GM23338 (cell line): ENCODE measurements around the gene GLRX2.

Experiments used
- CREB1 ChIP-seq: fragments of 250-450 bp; sonication (Bioruptor Pico); IDR thresholded peaks from 2 replicates; pipeline ENCODE4 v1.5.0; 2020; ENCODE audit warnings: low read depth, mild to moderate bottlenecking, moderate library complexity
- ETS1 ChIP-seq: IDR thresholded peaks from 2 replicates; pipeline ENCODE4 v1.6.1; 2016; ENCODE audit warnings: antibody characterized with exemption
- EZH2 ChIP-seq: fragments of 200-600 bp; sonication (generic); IDR thresholded peaks from one replicate; pipeline ENCODE4 v1.8.0; 2017; ENCODE audit warnings: antibody characterized with exemption, mild to moderate bottlenecking, low read depth; ENCODE audit not compliant: unreplicated experiment
- EZH2phosphoT487 ChIP-seq: fragments of 200-600 bp; sonication (generic); IDR thresholded peaks from one replicate; pipeline ENCODE4 v1.8.1; 2018; ENCODE audit warnings: antibody characterized with exemption; ENCODE audit not compliant: unreplicated experiment
- JUNB ChIP-seq: IDR thresholded peaks from one replicate; pipeline ENCODE4 v1.6.1; 2016; ENCODE audit warnings: antibody characterized with exemption; ENCODE audit not compliant: unreplicated experiment
- NANOG ChIP-seq: IDR thresholded peaks from 2 replicates; pipeline ENCODE4 v1.6.1; 2016; ENCODE audit warnings: antibody characterized with exemption, borderline replicate concordance
- POLR2AphosphoS5 ChIP-seq: IDR thresholded peaks from 2 replicates; pipeline ENCODE4 v1.6.1; 2016; ENCODE audit warnings: antibody characterized with exemption, low read depth
- STAT1 ChIP-seq: IDR thresholded peaks from one replicate; pipeline ENCODE4 v1.6.1; 2016; ENCODE audit warnings: antibody characterized with exemption; ENCODE audit not compliant: unreplicated experiment
- TF ChIP-seq, protein P1 (sequence below), 2 experiments: fragments of 200-600 bp in 1 of 2; sonication (generic) in 1 of 2; conservative IDR thresholded peaks; 2 replicates each; pipeline versions ENCODE4 v1.5.1 to v1.6.1; 2016 to 2017; ENCODE audit warnings: antibody characterized with exemption in 2 of 2, low read depth in 2 of 2, mild to moderate bottlenecking in 2 of 2, moderate library complexity in 1 of 2
- TF ChIP-seq, protein P2 (sequence below): IDR thresholded peaks from one replicate; pipeline ENCODE4 v1.6.1; 2018; ENCODE audit warnings: antibody characterized with exemption; ENCODE audit not compliant: unreplicated experiment

GRCh38 chr1:193120604-193121166, 15.5 kb upstream of the GLRX2 start:
- TF ChIP-seq CREB1 (CRISPR knock-in tag): no peak
- TF ChIP-seq, protein P1, sequence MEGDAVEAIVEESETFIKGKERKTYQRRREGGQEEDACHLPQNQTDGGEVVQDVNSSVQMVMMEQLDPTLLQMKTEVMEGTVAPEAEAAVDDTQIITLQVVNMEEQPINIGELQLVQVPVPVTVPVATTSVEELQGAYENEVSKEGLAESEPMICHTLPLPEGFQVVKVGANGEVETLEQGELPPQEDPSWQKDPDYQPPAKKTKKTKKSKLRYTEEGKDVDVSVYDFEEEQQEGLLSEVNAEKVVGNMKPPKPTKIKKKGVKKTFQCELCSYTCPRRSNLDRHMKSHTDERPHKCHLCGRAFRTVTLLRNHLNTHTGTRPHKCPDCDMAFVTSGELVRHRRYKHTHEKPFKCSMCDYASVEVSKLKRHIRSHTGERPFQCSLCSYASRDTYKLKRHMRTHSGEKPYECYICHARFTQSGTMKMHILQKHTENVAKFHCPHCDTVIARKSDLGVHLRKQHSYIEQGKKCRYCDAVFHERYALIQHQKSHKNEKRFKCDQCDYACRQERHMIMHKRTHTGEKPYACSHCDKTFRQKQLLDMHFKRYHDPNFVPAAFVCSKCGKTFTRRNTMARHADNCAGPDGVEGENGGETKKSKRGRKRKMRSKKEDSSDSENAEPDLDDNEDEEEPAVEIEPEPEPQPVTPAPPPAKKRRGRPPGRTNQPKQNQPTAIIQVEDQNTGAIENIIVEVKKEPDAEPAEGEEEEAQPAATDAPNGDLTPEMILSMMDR (conservative IDR thresholded peaks at IDR 0.05; ENCODE audit: low read depth in 2 of 2): no peak
- TF ChIP-seq EZH2: no peak
- TF ChIP-seq POLR2AphosphoS5: no peak
- TF ChIP-seq ETS1: no peak
- TF ChIP-seq EZH2phosphoT487: no peak
- TF ChIP-seq, protein P2, sequence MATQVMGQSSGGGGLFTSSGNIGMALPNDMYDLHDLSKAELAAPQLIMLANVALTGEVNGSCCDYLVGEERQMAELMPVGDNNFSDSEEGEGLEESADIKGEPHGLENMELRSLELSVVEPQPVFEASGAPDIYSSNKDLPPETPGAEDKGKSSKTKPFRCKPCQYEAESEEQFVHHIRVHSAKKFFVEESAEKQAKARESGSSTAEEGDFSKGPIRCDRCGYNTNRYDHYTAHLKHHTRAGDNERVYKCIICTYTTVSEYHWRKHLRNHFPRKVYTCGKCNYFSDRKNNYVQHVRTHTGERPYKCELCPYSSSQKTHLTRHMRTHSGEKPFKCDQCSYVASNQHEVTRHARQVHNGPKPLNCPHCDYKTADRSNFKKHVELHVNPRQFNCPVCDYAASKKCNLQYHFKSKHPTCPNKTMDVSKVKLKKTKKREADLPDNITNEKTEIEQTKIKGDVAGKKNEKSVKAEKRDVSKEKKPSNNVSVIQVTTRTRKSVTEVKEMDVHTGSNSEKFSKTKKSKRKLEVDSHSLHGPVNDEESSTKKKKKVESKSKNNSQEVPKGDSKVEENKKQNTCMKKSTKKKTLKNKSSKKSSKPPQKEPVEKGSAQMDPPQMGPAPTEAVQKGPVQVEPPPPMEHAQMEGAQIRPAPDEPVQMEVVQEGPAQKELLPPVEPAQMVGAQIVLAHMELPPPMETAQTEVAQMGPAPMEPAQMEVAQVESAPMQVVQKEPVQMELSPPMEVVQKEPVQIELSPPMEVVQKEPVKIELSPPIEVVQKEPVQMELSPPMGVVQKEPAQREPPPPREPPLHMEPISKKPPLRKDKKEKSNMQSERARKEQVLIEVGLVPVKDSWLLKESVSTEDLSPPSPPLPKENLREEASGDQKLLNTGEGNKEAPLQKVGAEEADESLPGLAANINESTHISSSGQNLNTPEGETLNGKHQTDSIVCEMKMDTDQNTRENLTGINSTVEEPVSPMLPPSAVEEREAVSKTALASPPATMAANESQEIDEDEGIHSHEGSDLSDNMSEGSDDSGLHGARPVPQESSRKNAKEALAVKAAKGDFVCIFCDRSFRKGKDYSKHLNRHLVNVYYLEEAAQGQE: no peak
- no peak for TF ChIP-seq JUNB
- no peak for TF ChIP-seq NANOG
- TF ChIP-seq STAT1: no peak
